Measurements from ENCODE around the gene ARF6. TPM values are rescaled to one million over a fixed set of nuclear protein-coding genes. Genes with fewer than 3 reads are reported as not detected.

Gene ARF6
- polyA plus RNA-seq, 2 of the 4 experiments (the other 2 are of a cell fraction): 33.3 to 54.8 TPM

- Histone ChIP-seq H3K4me3 (no peak overlapping the region), H3K9me3 (no peaks in the 10 kb centered on the region), H3K4me1 (peaks cover 50% of the 10 kb centered on the region), H3K27ac (peak overlapping the region in 1 of 2 experiments; percentile 35; a peak in 2 of 6 replicates), H3K4me2 (no peak overlapping the region)
- no peak for FAIRE-seq
- no peak for TF ChIP-seq KDM5A (IDR thresholded peaks at IDR 0.05)
- TF ChIP-seq HDAC2 (IDR thresholded peaks at IDR 0.05): no peak
- TF ChIP-seq PBX3 (IDR thresholded peaks at IDR 0.05): no peak
- no peak for TF ChIP-seq PHF8 (IDR thresholded peaks at IDR 0.05; ENCODE audit: borderline replicate concordance, low read depth)
- no peak for DNase-seq (ENCODE audit: low read depth in 1 of 2, low spot score in 1 of 2)
- POLR2A ChIA-PET: no interaction called here
- CTCF ChIA-PET: interaction anchor here (1.1 kb wide), 1 partner anchor 82 kb away, joined by 3 read pairs; no protein-coding TSS in a partner anchor
- no peak for ATAC-seq
- 84% methylated on average over 1 of the region's 1 CpG for WGBS (ENCODE audit: missing lambda C conversion rate)
Observed at GRCh38 chr14:49944501-49944900, 51.6 kb downstream of the ARF6 start.

DNA sequence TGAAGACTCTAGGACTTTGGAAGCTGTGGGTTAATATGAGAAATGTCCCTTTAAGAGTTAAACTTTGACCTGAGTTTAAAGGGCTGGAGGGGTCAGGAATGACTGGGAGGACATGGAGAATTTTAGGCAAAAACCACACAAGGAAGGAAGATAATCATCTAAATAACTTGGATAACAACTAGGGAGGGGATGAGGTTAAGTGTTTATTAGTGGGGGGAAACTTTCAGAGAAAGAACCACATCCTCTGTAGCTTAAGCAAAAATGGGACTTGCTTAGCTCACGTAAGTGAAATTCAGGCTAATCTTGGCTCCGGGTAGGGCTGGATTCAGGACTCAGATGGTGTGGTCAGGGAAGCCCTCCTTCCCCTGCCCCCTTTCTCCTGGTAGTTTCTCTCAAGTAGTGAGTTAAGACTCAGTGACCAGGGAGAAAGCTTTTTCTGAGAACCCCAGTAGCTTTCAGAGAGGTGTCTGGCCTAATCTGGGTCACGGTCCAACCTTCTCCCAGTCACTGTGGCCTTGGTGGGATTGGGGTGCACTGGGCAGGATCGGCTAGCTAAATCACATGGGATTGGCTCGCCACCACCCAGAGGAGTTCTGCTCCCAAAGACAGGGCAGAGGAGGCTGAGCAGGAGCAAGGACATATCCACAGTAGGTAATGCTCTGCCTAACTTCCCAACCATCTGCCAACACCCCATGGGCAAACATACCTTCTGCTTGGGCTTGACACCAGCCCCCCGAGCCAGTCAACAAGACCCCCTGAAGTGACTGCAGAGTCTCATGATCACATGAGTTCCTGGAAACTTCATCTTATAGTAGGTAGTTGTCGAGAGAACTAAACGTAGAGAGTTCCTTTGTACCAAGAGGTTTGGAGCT is 52.8 kb downstream of the ARF6 start:
- ATAC-seq: peak; percentile 46 to 64; a peak in 4 of 6 replicates
- TF ChIP-seq, protein P1, sequence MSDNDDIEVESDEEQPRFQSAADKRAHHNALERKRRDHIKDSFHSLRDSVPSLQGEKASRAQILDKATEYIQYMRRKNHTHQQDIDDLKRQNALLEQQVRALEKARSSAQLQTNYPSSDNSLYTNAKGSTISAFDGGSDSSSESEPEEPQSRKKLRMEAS (IDR thresholded peaks at IDR 0.05): no peak
- TF ChIP-seq ZFP36 (IDR thresholded peaks at IDR 0.05; ENCODE audit: borderline replicate concordance, partially characterized antibody): no peak
- TF ChIP-seq, protein P2, sequence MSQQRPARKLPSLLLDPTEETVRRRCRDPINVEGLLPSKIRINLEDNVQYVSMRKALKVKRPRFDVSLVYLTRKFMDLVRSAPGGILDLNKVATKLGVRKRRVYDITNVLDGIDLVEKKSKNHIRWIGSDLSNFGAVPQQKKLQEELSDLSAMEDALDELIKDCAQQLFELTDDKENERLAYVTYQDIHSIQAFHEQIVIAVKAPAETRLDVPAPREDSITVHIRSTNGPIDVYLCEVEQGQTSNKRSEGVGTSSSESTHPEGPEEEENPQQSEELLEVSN (IDR thresholded peaks at IDR 0.05; ENCODE audit: borderline replicate concordance, low read depth): no peak
- no peak for TF ChIP-seq HOXA7 (CRISPR knock-in tag; IDR thresholded peaks at IDR 0.05)
- no peak for TF ChIP-seq ZNF302 (CRISPR knock-in tag; IDR thresholded peaks at IDR 0.05)
- no peak for TF ChIP-seq RAD21 (conservative IDR thresholded peaks at IDR 0.05 in 1 of 2, IDR thresholded peaks at IDR 0.05 in 1 of 2)
- no peak for TF ChIP-seq CEBPB (IDR thresholded peaks at IDR 0.05)
- no peak for TF ChIP-seq REST (IDR thresholded peaks at IDR 0.05)
- no peak for TF ChIP-seq TFCP2L1 (CRISPR knock-in tag; IDR thresholded peaks at IDR 0.05)
- no peak for TF ChIP-seq EHMT2 (IDR thresholded peaks at IDR 0.05; ENCODE audit: low read depth)
- TF ChIP-seq TP53 (CRISPR knock-in tag; IDR thresholded peaks at IDR 0.05): no peak
- TF ChIP-seq HMGXB4 (CRISPR knock-in tag; IDR thresholded peaks at IDR 0.05; ENCODE audit: borderline replicate concordance): no peak
- no peak for TF ChIP-seq SMC3 (IDR thresholded peaks at IDR 0.05)
- TF ChIP-seq CBX8 (IDR thresholded peaks at IDR 0.05): no peak
- TF ChIP-seq MYC (IDR thresholded peaks at IDR 0.05; ENCODE audit: borderline replicate concordance, low read length): no peak
- no peak for TF ChIP-seq BHLHE40 (IDR thresholded peaks at IDR 0.05; ENCODE audit: low read depth, low read length)
- no peak for TF ChIP-seq RCOR1 (IDR thresholded peaks at IDR 0.05; ENCODE audit: low read depth, low read length)
- TF ChIP-seq ELK1 (IDR thresholded peaks at IDR 0.05; ENCODE audit: low read depth, low read length): no peak
- TF ChIP-seq EHF (CRISPR knock-in tag; IDR thresholded peaks at IDR 0.05): no peak
- TF ChIP-seq KDM1A (IDR thresholded peaks at IDR 0.05; ENCODE audit: low read depth): no peak
- H3K9me3 ChIP-seq: no peaks in the 10 kb centered on the region
- ChIA-PET POLR2A (interaction anchor here (0.6 kb wide), 1 partner anchor 46 kb away, joined by 4 read pairs; no protein-coding TSS in a partner anchor), CTCF (interaction anchor here (0.9 to 1.7 kb wide), 5 partner anchors 57 to 104 kb away, joined by 3 to 4 read pairs (median 3); no protein-coding TSS in a partner anchor)
- FAIRE-seq: no peak
- H3K4me3 ChIP-seq: no peak overlapping the region
- peaks cover 57% of the 10 kb centered on the region for H3K4me1 ChIP-seq
- DNase-seq (ENCODE audit: low read depth in 1 of 2, low spot score in 1 of 2): no peak
- H3K27ac ChIP-seq: peak overlapping the region; percentile 46 to 76
- 77% methylated on average over 8 of the region's 8 CpGs for WGBS (ENCODE audit: missing lambda C conversion rate)
- H3K4me2 ChIP-seq: peak overlapping the region; percentile 57

All from A549 (cell line).